ENCODE results near the gene CYTH2. TPM values are rescaled to one million over a fixed set of nuclear protein-coding genes. Genes with fewer than 3 reads are reported as not detected.

CYTH2 gene
- total and polyA plus RNA-seq, 2 experiments from 2014 or later: 41.1 to 60.4 TPM

GRCh38 chr19:48487948-48488347 lies 18.8 kb downstream of the CYTH2 start:
- peaks cover 30% of the 10 kb centered on the region for H3F3A ChIP-seq (replicated peaks; ENCODE audit: low read depth)
- H3K79me2 ChIP-seq (replicated peaks; ENCODE audit: insufficient read depth): no peaks in the 10 kb centered on the region
- H3K27ac ChIP-seq (ENCODE audit: low read depth): no peak overlapping the region
- H3K36me3 Mint-ChIP-seq (ENCODE audit: low read depth): peaks cover 8% of the 10 kb centered on the region
- no peaks in the 10 kb centered on the region for H3K27me3 ChIP-seq (ENCODE audit: insufficient read depth)
- peaks cover 6% of the 10 kb centered on the region; the same call in 1 of the 2 replicates for H4K20me1 ChIP-seq (replicated peaks; ENCODE audit: insufficient read depth)
- peaks cover 19% of the 10 kb centered on the region for H3K4me1 Mint-ChIP-seq
- H3K36me3 ChIP-seq (ENCODE audit: insufficient read depth): no peaks in the 10 kb centered on the region
- no peak overlapping the region for H3K4me3 Mint-ChIP-seq
- H3K9me2 ChIP-seq (ENCODE audit: insufficient read depth): no peaks in the 10 kb centered on the region
- H3K9me3 Mint-ChIP-seq: peaks cover 2% of the 10 kb centered on the region
- peaks cover 17% of the 10 kb centered on the region for H3K4me1 ChIP-seq (ENCODE audit: insufficient read depth)
- no peak overlapping the region for H3K4me2 ChIP-seq
- TF ChIP-seq STAT1 (IDR thresholded peaks at IDR 0.05; ENCODE audit: unreplicated experiment): no peak
- TF ChIP-seq CREB1 (CRISPR knock-in tag; IDR thresholded peaks at IDR 0.05; ENCODE audit: low read depth): no peak
- TF ChIP-seq POLR2AphosphoS5 (IDR thresholded peaks at IDR 0.05; ENCODE audit: low read depth): no peak
- TF ChIP-seq ZNF114 (CRISPR knock-in tag; IDR thresholded peaks at IDR 0.05): no peak
- no peak for TF ChIP-seq EZH2 (IDR thresholded peaks at IDR 0.05; ENCODE audit: low read depth, unreplicated experiment)
- TF ChIP-seq CTCF (conservative IDR thresholded peaks at IDR 0.05; ENCODE audit: low read depth in 2 of 2): no peak
- TF ChIP-seq ZNF331 (CRISPR knock-in tag; IDR thresholded peaks at IDR 0.05; ENCODE audit: low read depth): no peak
- TF ChIP-seq REST (IDR thresholded peaks at IDR 0.05; ENCODE audit: unreplicated experiment): no peak
- no peak for TF ChIP-seq NANOG (IDR thresholded peaks at IDR 0.05; ENCODE audit: borderline replicate concordance)
- no peak for TF ChIP-seq ZNF462 (CRISPR knock-in tag; IDR thresholded peaks at IDR 0.05)
- TF ChIP-seq JUNB (IDR thresholded peaks at IDR 0.05; ENCODE audit: unreplicated experiment): no peak
- TF ChIP-seq, protein P1, sequence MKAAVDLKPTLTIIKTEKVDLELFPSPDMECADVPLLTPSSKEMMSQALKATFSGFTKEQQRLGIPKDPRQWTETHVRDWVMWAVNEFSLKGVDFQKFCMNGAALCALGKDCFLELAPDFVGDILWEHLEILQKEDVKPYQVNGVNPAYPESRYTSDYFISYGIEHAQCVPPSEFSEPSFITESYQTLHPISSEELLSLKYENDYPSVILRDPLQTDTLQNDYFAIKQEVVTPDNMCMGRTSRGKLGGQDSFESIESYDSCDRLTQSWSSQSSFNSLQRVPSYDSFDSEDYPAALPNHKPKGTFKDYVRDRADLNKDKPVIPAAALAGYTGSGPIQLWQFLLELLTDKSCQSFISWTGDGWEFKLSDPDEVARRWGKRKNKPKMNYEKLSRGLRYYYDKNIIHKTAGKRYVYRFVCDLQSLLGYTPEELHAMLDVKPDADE (IDR thresholded peaks at IDR 0.05): no peak
- no peak for TF ChIP-seq EZH2phosphoT487 (IDR thresholded peaks at IDR 0.05; ENCODE audit: unreplicated experiment)
- no peak overlapping the region for H3K4me3 ChIP-seq
- H3K27ac Mint-ChIP-seq: no peak overlapping the region
- ATAC-seq (no peak), DNase-seq (ENCODE audit: low spot score) (no peak)
- peaks cover 44% of the 10 kb centered on the region for H3K27me3 Mint-ChIP-seq (ENCODE audit: insufficient read depth, low read depth, poor library complexity)
- H2AFZ ChIP-seq: no peak overlapping the region

All from GM23338 (cell line).